Endothelial cell of umbilical vein (primary cell): ENCODE results near the gene RAI1. TPM values are rescaled to one million over a fixed set of nuclear protein-coding genes. Genes with fewer than 3 reads are reported as not detected.

Source experiments
- BruUV-seq: library from RNA; stranded (reverse); fragments of 400-500 nt; replicated peaks from 2 replicates; lab custom pipeline; 2021; lab: Mats Ljungman, UMichigan
- CTCF ChIA-PET: fragments of 300-600, 350-600 bp; sonication (Branson Sonifier 250); formaldehyde crosslinking; loops from one replicate; lab custom pipeline; 2021; ENCODE audit warnings: antibody characterized with exemption, inconsistent platforms; lab: Charles Lee
- POLR2A ChIA-PET: fragments of 300-600, 350-600 bp; sonication (Branson Sonifier 250); formaldehyde crosslinking; loops from one replicate; lab custom pipeline; 2021; ENCODE audit warnings: antibody characterized with exemption, inconsistent platforms; lab: Charles Lee
- DNase-seq: peaks from one replicate; pipeline ENCODE4 v3.0.0-alpha.2; 2011; ENCODE audit warnings: low read depth, low spot score
- FAIRE-seq: peaks from 2 replicates; lab custom pipeline; 2011; peaks lifted over from hg19 to GRCh38; lab: Jason Lieb, UNC
- H2AFZ ChIP-seq: 2 replicates; pipeline ENCODE4 v1.6.0; 2012; ENCODE audit warnings: low read depth, low read length, control low read depth, inconsistent platforms
- H3K27ac ChIP-seq: 2 replicates; pipeline ENCODE4 v1.5.1; 2011; ENCODE audit warnings: low read depth, mild to moderate bottlenecking, control low read depth, low read length, moderate library complexity; ENCODE audit not compliant: insufficient read depth
- H3K27me3 ChIP-seq, 2 experiments: 2 replicates each; pipeline versions ENCODE4 v1.6.0 to v1.6.1; 2011; ENCODE audit warnings: low read length in 2 of 2, mixed read lengths in 1 of 2; ENCODE audit not compliant: control insufficient read depth in 2 of 2, insufficient read depth in 2 of 2
- H3K36me3 ChIP-seq, 2 experiments: 2 replicates in 1 of 2; 3 replicates in 1 of 2; pipeline ENCODE4 v1.5.1; 2011; ENCODE audit warnings: low read length in 2 of 2, mild to moderate bottlenecking in 1 of 2, moderate library complexity in 1 of 2; ENCODE audit not compliant: control insufficient read depth in 2 of 2, insufficient read depth in 2 of 2; ENCODE audit errors: extremely low read depth in 1 of 2
- H3K4me1 ChIP-seq: 3 replicates; pipeline ENCODE4 v1.5.1; 2011; ENCODE audit warnings: mild to moderate bottlenecking, low read length; ENCODE audit not compliant: control insufficient read depth, insufficient read depth; ENCODE audit errors: extremely low read depth
- H3K4me2 ChIP-seq: 2 replicates; pipeline ENCODE4 v1.6.1; 2011; ENCODE audit warnings: low read length, control low read depth, mixed read lengths; ENCODE audit not compliant: insufficient read depth
- H3K4me3 ChIP-seq, 3 experiments: fragments of 200-600 bp in 1 of 3; sonication (generic), shearing (Covaris generic) in 1 of 3; replicated peaks in 1 of 3; 2 replicates each; pipeline ENCODE4 v1.5.1; 2011 to 2016; ENCODE audit warnings: control low read depth in 3 of 3, low read length in 3 of 3, mild to moderate bottlenecking in 2 of 3, inconsistent platforms in 1 of 3, low read depth in 1 of 3, moderate library complexity in 1 of 3; ENCODE audit not compliant: insufficient read depth in 1 of 3
- H3K79me2 ChIP-seq: 2 replicates; pipeline ENCODE4 v1.6.0; 2012; ENCODE audit warnings: low read length, inconsistent platforms; ENCODE audit not compliant: control insufficient read depth, insufficient read depth
- H3K9ac ChIP-seq: replicated peaks from 2 replicates; pipeline ENCODE3; 2011; ENCODE audit warnings: low read length, control low read depth; ENCODE audit not compliant: insufficient read depth; ENCODE audit errors: extremely low read depth
- H3K9me1 ChIP-seq: replicated peaks from 3 replicates; pipeline ENCODE4 v1.6.0; 2011; ENCODE audit warnings: mild to moderate bottlenecking, low read length; ENCODE audit not compliant: control insufficient read depth, insufficient read depth; ENCODE audit errors: extremely low read depth
- H3K9me3 ChIP-seq: replicated peaks from 2 replicates; pipeline ENCODE4 v1.5.1; 2012; ENCODE audit warnings: low read length, inconsistent platforms; ENCODE audit not compliant: control insufficient read depth, insufficient read depth
- H4K20me1 ChIP-seq: replicated peaks from 2 replicates; pipeline ENCODE3; 2011; ENCODE audit warnings: mild to moderate bottlenecking, low read length; ENCODE audit not compliant: control insufficient read depth, insufficient read depth; ENCODE audit errors: extremely low read depth
- CTCF ChIP-seq, 2 donors: IDR thresholded peaks; 1 replicate in 1 of 2; 2 replicates in 1 of 2; pipeline ENCODE4 v1.5.1; 2011; ENCODE audit warnings: low read length in 2 of 2, mild to moderate bottlenecking in 2 of 2, moderate library complexity in 2 of 2, control low read depth in 1 of 2, inconsistent platforms in 1 of 2, low read depth in 1 of 2; ENCODE audit not compliant: insufficient read depth in 1 of 2; ENCODE audit errors: extremely low read depth in 1 of 2
- EZH2 ChIP-seq: IDR thresholded peaks from 2 replicates; pipeline ENCODE4 v1.6.1; 2012; ENCODE audit warnings: borderline replicate concordance, low read depth, mild to moderate bottlenecking, moderate library complexity, low read length, inconsistent platforms; ENCODE audit not compliant: severe bottlenecking
- FOS ChIP-seq: IDR thresholded peaks from 2 replicates; pipeline ENCODE4 v1.6.1; 2011; ENCODE audit warnings: mild to moderate bottlenecking, low read length, moderate library complexity, borderline replicate concordance; ENCODE audit not compliant: insufficient read depth
- JUN ChIP-seq: IDR thresholded peaks from 2 replicates; pipeline ENCODE4 v1.6.1; 2011; ENCODE audit warnings: borderline replicate concordance, low read depth; ENCODE audit not compliant: insufficient read length, insufficient read depth
- MYC ChIP-seq: IDR thresholded peaks from one replicate; pipeline ENCODE4 v1.6.1; 2011; ENCODE audit warnings: mild to moderate bottlenecking, low read depth, low read length
- POLR2A ChIP-seq: IDR thresholded peaks from 2 replicates; pipeline ENCODE4 v1.6.1; 2012; ENCODE audit warnings: low read depth, mild to moderate bottlenecking, control low read depth, low read length
- POLR2AphosphoS5 ChIP-seq: IDR thresholded peaks from 2 replicates; pipeline ENCODE4 v1.6.1; 2012; ENCODE audit warnings: low read depth, mild to moderate bottlenecking, control low read depth, low read length, moderate library complexity; ENCODE audit not compliant: insufficient read depth
- dilution Hi-C: fragments of 300-500 bp; cut with MboI; formaldehyde crosslinking; loops from one replicate; pipeline ENCODE4 v1.15.0; 2019; ENCODE audit warnings: low sequenced_read_pairs; ENCODE audit not compliant: extremely low pct_ligation_motif_present
- intact Hi-C: fragments of 100-400 bp; cut with micrococcal nuclease; formaldehyde crosslinking; loops from one replicate; pipeline ENCODE4 v1.10.0; 2022
- polyA plus RNA-seq, 4 experiments: library from polyadenylated mRNA; depleted of rRNA in 3 of 4; stranded (reverse) in 3 of 4; unstranded in 1 of 4; fragments of >200 nt; gene quantifications; 2 replicates each; pipeline versions ENCODE4 v1.2.1 to v1.2.3, GENCODE V29; 2011 to 2012; ENCODE audit warnings: missing spikeins in 1 of 4
- total RNA-seq: library from RNA; stranded (reverse); gene quantifications from 2 replicates; pipeline ENCODE4 v1.2.3, GENCODE V29; 2021

The RAI1 gene
- total and polyA plus RNA-seq, 2 donors (not counting 3 experiments of a cell fraction or from before 2014, with no cell fraction given): 7.8 to 43.3 TPM

DNA sequence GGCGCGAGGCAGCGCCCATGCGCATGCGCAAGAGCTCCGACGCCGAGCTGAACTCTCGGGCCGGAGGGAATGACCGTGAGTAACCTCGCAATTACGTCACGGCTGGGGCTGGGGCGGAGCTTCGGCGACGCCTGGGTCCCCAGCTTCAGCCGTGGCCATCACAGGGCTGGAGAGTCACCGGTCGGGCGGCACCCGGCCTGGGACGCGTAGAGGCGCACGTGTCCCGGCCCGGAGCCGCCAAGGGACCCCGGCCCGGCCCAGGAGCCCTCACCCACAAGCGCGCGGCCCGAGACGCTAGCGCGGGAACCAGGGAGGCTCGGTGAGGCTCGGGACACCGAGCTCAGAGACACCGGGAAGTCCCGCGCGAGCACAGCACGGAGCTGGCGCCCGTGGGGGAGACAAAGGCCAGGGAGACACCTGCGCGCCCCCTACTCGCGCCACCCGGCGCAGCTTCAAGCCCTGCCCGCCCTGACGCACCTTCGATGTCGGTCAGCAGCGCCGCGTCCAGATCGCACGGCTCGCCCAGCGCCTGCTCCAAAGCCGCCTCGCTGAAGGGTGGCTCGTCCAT is 155.1 kb downstream of the RAI1 start:
- peak overlapping the region; percentile 87 for H3K4me2 ChIP-seq
- peaks cover 0 to 3% of the 10 kb centered on the region in 2 experiments for H3K36me3 ChIP-seq
- peaks cover 42% of the 10 kb centered on the region for H3K79me2 ChIP-seq
- no peak overlapping the region for H2AFZ ChIP-seq
- peak overlapping the region; percentile 93 for H3K9ac ChIP-seq
- no peaks in the 10 kb centered on the region for H3K9me3 ChIP-seq
- no peaks in the 10 kb centered on the region for H3K9me1 ChIP-seq
- H3K27me3 ChIP-seq: no peaks in the 10 kb centered on the region
- H4K20me1 ChIP-seq: no peaks in the 10 kb centered on the region
- ChIA-PET POLR2A (interaction anchor here (0.5 to 1.5 kb wide), 3 partner anchors 12 to 244 kb away, joined by 3 read pairs; partner anchors contain the start of gene PEMT), CTCF (interaction anchor here (0.9 to 3.1 kb wide), 11 partner anchors 9 to 153 kb away, joined by 3 to 18 read pairs (median 5); partner anchors contain the start of genes DRC3 and TOM1L2)
- intact Hi-C loops (loop anchor here (1.0 kb wide), 2 partner anchors 13 to 26 kb away; no protein-coding TSS in a partner anchor), dilution Hi-C loops (no loop called here)
- peak overlapping the region; percentile 54 to 89 (median 57) for H3K4me3 ChIP-seq
- FAIRE-seq (peak; percentile 98), DNase-seq (peak; percentile 96)
- BruUV-seq: no TSS peak
- H3K27ac ChIP-seq: peak overlapping the region; percentile 95
- peaks cover 53% of the 10 kb centered on the region for H3K4me1 ChIP-seq
- TF ChIP-seq POLR2A (peak; percentile 96), FOS (no peak), EZH2 (no peak), CTCF (IDR thresholded peaks at IDR 0.05; ENCODE audit: extremely low read depth in 1 of 2, insufficient read depth in 1 of 2, low read depth in 1 of 2, low read length in 2 of 2) (no peak), MYC (no peak), POLR2AphosphoS5 (peak; percentile 93), JUN (peak; percentile 30)
